MM.1S (cell line): ENCODE measurements around the gene SRP9.

Experiments used
- CTCF ChIP-seq: fragments of 300-600 bp; sonication (generic); IDR thresholded peaks from 2 replicates; pipeline ENCODE4 v1.5.1; 2016; ENCODE audit warnings: antibody characterized with exemption, low read length, mixed read lengths
- EZH2phosphoT487 ChIP-seq: fragments of 300-600 bp; sonication (generic); IDR thresholded peaks from 2 replicates; pipeline ENCODE4 v1.6.1; 2018; ENCODE audit warnings: antibody characterized with exemption, low read length

GRCh38 chr1:225770561-225771248 is 6.9 kb upstream of the SRP9 start:
- no peak for TF ChIP-seq CTCF
- no peak for TF ChIP-seq EZH2phosphoT487
